ENCODE measurements around the gene SAMSN1. TPM values are rescaled to one million over a fixed set of nuclear protein-coding genes. Genes with fewer than 3 reads are reported as not detected.
A peak's percentile ranks its signal among the peaks of the same experiment; 100 is the strongest.

The SAMSN1 gene
- total RNA-seq = 10 to 100 TPM; 66.7 to 71.4 TPM

- Mint-ChIP-seq H3K36me3 (ENCODE audit: low read depth) (peaks cover 21% of the 10 kb centered on the region), H3K4me1 (ENCODE audit: low read depth) (peaks cover 51% of the 10 kb centered on the region), H3K4me3 (peak within 1 kb of the TSS; percentile 96), H3K27ac (peak within 1 kb of the TSS; percentile 94), H3K27me3 (no peaks in the 10 kb centered on the region), H3K9me3 (no peaks in the 10 kb centered on the region)
- DNase-seq (peak; percentile 86), ATAC-seq (peak; percentile 87)
- TF ChIP-seq CTCF (IDR thresholded peaks at IDR 0.05) = no peak
- intact Hi-C loops (cut with micrococcal nuclease) = loop anchor here (5.0 kb wide), 3 partner anchors 46 to 191 kb away; partner anchors contain the start of gene HSPA13
- CTCF ChIA-PET = no interaction called here
- POLR2A ChIA-PET = interaction anchor here (1.2 to 1.6 kb wide), 6 partner anchors 9 to 19 kb away, joined by 3 to 11 read pairs (median 8); no protein-coding TSS in a partner anchor
Measured at GRCh38 chr21:14545906-14546480, at the start of gene SAMSN1. Gene SAMSN1 (minus strand): TSS chr21:14546315. CDS start chr21:14546261, 54 bp downstream.

GRCh38 chr21:14595449-14595848, 49.3 kb upstream of the SAMSN1 start:
- intact Hi-C loops (cut with micrococcal nuclease) = no loop called here
- H3K4me3 Mint-ChIP-seq = no peak overlapping the region
- ATAC-seq (no peak), DNase-seq (no peak)
- TF ChIP-seq CTCF (IDR thresholded peaks at IDR 0.05) = no peak
- no peak overlapping the region for H3K27ac Mint-ChIP-seq
- CTCF ChIA-PET = no interaction called here
- peaks cover 2% of the 10 kb centered on the region for H3K36me3 Mint-ChIP-seq (ENCODE audit: low read depth)
- POLR2A ChIA-PET = no interaction called here
- H3K27me3 Mint-ChIP-seq = no peaks in the 10 kb centered on the region
- peaks cover 10% of the 10 kb centered on the region for H3K9me3 Mint-ChIP-seq
- peaks cover 18% of the 10 kb centered on the region for H3K4me1 Mint-ChIP-seq (ENCODE audit: low read depth)

- H3K4me1 Mint-ChIP-seq (ENCODE audit: low read depth) = peaks cover 21% of the 10 kb centered on the region
- no peak overlapping the region for H3K4me3 Mint-ChIP-seq
- no peak for TF ChIP-seq CTCF (IDR thresholded peaks at IDR 0.05)
- DNase-seq (no peak), ATAC-seq (no peak)
- intact Hi-C loops (cut with micrococcal nuclease) = loop anchor here (5.0 kb wide), 1 partner anchor 48 kb away; the partner anchor contains the start of gene SAMSN1
- H3K27me3 Mint-ChIP-seq = no peaks in the 10 kb centered on the region
- POLR2A ChIA-PET = no interaction called here
- peaks cover 2% of the 10 kb centered on the region for H3K36me3 Mint-ChIP-seq (ENCODE audit: low read depth)
- peaks cover 10% of the 10 kb centered on the region for H3K9me3 Mint-ChIP-seq
- no peak overlapping the region for H3K27ac Mint-ChIP-seq
- CTCF ChIA-PET = no interaction called here
Measured at GRCh38 chr21:14594967-14595366, 48.9 kb upstream of the SAMSN1 start.

GRCh38 chr21:14593230-14593629, 47.1 kb upstream of the SAMSN1 start:
- peaks cover 12% of the 10 kb centered on the region for H3K9me3 Mint-ChIP-seq
- H3K4me1 Mint-ChIP-seq (ENCODE audit: low read depth) = peaks cover 26% of the 10 kb centered on the region
- no peak for TF ChIP-seq CTCF (IDR thresholded peaks at IDR 0.05)
- H3K36me3 Mint-ChIP-seq (ENCODE audit: low read depth) = peaks cover 4% of the 10 kb centered on the region
- H3K27me3 Mint-ChIP-seq = no peaks in the 10 kb centered on the region
- DNase-seq (no peak), ATAC-seq (no peak)
- CTCF ChIA-PET = interaction anchor here (1.4 to 3.0 kb wide), 3 partner anchors 9 to 144 kb away, joined by 3 to 10 read pairs (median 3); no protein-coding TSS in a partner anchor
- POLR2A ChIA-PET = no interaction called here
- H3K27ac Mint-ChIP-seq = no peak overlapping the region
- intact Hi-C loops (cut with micrococcal nuclease) = loop anchor here (5.0 kb wide), 1 partner anchor 46 kb away; the partner anchor contains the start of gene SAMSN1
- no peak overlapping the region for H3K4me3 Mint-ChIP-seq

GRCh38 chr21:14592296-14593000, 46.3 kb upstream of the SAMSN1 start:
- Mint-ChIP-seq H3K4me1 (ENCODE audit: low read depth) (peaks cover 27% of the 10 kb centered on the region), H3K9me3 (peaks cover 12% of the 10 kb centered on the region), H3K27ac (peak overlapping the region; percentile 34), H3K36me3 (ENCODE audit: low read depth) (peaks cover 4% of the 10 kb centered on the region), H3K4me3 (no peak overlapping the region), H3K27me3 (no peaks in the 10 kb centered on the region)
- intact Hi-C loops (cut with micrococcal nuclease) = loop anchor here (5.0 kb wide), 1 partner anchor 45 kb away; the partner anchor contains the start of gene SAMSN1
- TF ChIP-seq CTCF (IDR thresholded peaks at IDR 0.05) = no peak
- CTCF ChIA-PET = interaction anchor here (1.4 to 3.0 kb wide), 3 partner anchors 10 to 145 kb away, joined by 3 to 10 read pairs (median 3); no protein-coding TSS in a partner anchor
- POLR2A ChIA-PET = interaction anchor here (1.1 to 1.2 kb wide), 2 partner anchors 21 to 23 kb away, joined by 3 to 4 read pairs; no protein-coding TSS in a partner anchor
- ATAC-seq (no peak), DNase-seq (no peak)

All from activated CD8-positive, alpha-beta T cell treated with anti-CD3 and anti-CD28 coated beads for 36 hours (primary cell).